ENCODE measurements around the gene RTP3.

- TF ChIP-seq USF2 (IDR thresholded peaks at IDR 0.05; ENCODE audit: low read depth, low read length): no peak
- TF ChIP-seq POLR2A (IDR thresholded peaks at IDR 0.05; ENCODE audit: low read depth, low read length): no peak
- TF ChIP-seq CTCF (conservative IDR thresholded peaks at IDR 0.05; ENCODE audit: low read depth, low read length): no peak
- no peak for TF ChIP-seq RFX5 (IDR thresholded peaks at IDR 0.05; ENCODE audit: low read depth, low read length)
- TF ChIP-seq, protein P1, sequence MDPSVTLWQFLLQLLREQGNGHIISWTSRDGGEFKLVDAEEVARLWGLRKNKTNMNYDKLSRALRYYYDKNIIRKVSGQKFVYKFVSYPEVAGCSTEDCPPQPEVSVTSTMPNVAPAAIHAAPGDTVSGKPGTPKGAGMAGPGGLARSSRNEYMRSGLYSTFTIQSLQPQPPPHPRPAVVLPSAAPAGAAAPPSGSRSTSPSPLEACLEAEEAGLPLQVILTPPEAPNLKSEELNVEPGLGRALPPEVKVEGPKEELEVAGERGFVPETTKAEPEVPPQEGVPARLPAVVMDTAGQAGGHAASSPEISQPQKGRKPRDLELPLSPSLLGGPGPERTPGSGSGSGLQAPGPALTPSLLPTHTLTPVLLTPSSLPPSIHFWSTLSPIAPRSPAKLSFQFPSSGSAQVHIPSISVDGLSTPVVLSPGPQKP (IDR thresholded peaks at IDR 0.05; ENCODE audit: borderline replicate concordance, low read depth, low read length): no peak
- no peak for TF ChIP-seq CEBPB (IDR thresholded peaks at IDR 0.05; ENCODE audit: low read depth, low read length)
- TF ChIP-seq MAFK (IDR thresholded peaks at IDR 0.05; ENCODE audit: low read depth, low read length): no peak
- TF ChIP-seq RAD21 (IDR thresholded peaks at IDR 0.05; ENCODE audit: low read length): no peak
- no peak for TF ChIP-seq MAZ (IDR thresholded peaks at IDR 0.05; ENCODE audit: borderline replicate concordance, low read depth, low read length)
- TF ChIP-seq CHD1 (IDR thresholded peaks at IDR 0.05; ENCODE audit: low read depth, low read length): no peak
- TF ChIP-seq BHLHE40 (IDR thresholded peaks at IDR 0.05; ENCODE audit: low read depth, low read length): no peak
These were observed 20.6 kb upstream of the RTP3 start for GRCh38 chr3:46477145-46477544.

All from IMR-90 (cell line).